ENCODE data around the gene RCN1.
"Not testable (repeated sequence)": the region's sequence is repeated elsewhere in the genome, so short reads cannot be mapped to it uniquely, and the experiment has no call there.

The RCN1 gene

DNA sequence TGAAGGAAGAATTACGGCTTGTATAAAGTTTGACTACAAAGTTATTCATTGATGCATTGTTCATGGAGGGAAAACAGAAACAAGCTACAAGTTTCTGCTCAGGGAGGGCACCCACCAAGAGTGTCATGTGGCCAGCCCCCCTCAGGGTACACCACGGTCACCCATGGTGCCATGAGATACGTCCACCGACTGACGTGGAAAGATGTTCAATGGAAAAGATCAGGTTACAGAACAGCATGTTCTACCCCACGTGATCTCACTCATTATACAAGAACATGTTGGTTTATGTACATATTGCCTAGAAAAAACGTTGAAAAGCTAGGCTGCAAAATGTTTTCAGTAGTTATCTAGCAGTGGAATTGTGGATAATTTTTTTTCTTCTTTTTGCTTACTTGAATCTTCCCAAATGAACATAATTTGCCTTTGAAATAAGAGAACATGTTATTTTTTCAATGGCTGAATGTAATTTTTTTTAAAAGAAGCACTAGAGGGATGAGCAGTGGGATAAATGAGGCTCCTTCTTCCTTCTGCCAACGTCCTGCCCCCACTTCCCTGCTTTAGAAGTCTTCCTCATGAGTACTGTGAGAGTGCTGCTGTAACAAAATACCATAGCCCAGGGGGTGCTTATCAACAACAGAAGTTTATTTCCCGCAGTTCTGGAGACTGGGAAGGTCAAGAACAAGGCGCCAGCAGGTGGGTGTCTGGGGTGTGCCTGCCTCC, 22.5 kb downstream of the RCN1 start:
- DNase-seq (ENCODE audit: low spot score): no peak

DNA sequence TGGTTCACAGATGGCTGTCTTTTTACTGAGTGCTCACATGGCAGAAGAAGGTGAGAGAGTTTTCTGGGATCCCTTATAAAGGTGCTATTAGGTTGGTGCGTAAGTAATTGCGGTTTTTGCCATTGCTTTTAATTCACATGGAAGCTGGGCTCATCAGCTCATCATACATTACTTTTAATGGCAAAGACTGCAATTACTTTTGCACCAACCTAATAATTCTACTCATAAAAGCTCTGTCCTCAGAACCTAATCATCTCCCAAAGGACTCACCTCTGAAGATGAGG, 23.0 kb downstream of the RCN1 start:
- DNase-seq (ENCODE audit: low spot score): no peak

GRCh38 chr11:32115446-32115845, 24.6 kb downstream of the RCN1 start:
- no peak for DNase-seq (ENCODE audit: low spot score)

GRCh38 chr11:32116668-32117067, 25.8 kb downstream of the RCN1 start:
- no peak for DNase-seq (ENCODE audit: low spot score)

DNA sequence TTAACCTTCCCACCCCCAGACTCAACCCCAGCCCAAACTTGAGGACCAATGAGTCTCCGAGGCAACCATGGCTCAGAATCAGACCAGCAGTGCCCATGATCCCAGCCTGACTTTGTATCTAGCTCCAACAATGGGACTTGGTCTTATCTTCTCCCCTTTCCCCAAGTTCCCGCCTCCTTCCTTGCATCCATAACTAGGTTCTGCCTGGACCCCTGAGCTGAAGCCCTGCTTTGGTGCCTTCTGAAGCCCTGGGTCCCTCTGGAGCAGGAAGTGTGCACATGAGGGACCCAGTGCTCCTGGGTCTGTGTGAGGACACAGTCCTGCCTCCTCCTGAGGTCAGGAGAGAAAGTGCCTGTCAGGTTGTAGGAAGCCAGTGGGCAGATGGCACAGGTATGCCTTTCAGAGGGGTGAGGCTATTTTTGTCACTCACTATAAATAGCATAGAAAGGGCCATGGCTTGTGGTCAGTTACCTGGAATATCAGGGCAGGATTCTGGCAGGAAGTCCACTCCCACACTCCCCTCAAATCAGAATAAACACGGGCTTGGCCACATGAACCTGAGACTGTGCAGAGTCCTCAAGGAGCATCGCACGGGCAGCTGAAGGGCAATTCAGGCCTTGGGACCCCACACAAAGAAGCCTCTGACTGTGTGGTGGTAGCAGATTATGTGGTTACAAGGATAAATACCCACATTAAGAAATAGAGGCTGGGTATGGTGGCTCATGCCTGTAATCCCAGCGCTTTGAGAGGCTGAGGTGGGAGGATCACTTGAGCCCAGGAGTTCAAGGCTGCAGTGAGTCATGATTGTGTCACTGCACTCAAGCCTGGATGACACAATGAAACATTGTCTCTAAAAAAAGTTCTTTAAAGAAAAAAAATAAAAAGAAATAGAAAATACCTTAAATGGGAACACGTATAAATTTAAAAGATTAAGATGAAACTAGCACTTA, 27.4 kb downstream of the RCN1 start:
- peak; percentile 86 for DNase-seq (ENCODE audit: low spot score)

- not testable (repeated sequence) for DNase-seq (ENCODE audit: low spot score)
These were observed 28.3 kb downstream of the RCN1 start for GRCh38 chr11:32119139-32119538.

DNA sequence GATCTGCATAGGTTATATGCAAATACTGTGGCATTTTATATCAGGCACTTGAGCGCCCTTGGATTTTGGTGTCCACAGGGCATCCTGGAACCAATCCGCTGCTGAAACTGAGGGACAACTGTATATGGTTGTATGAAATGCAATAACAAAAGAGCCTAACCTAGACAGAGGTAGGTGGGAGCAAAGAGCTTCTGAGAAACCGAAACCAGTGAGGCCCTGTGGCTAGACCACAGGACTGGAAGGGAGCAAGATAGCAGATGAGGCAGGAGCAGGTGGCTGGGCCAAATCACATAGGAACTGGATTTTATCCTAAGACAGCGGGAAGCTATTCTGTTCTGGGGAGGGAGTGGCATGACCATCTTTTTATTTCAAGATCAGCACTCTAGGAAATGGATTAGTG, 30.1 kb downstream of the RCN1 start:
- DNase-seq (ENCODE audit: low spot score): no peak

DNA sequence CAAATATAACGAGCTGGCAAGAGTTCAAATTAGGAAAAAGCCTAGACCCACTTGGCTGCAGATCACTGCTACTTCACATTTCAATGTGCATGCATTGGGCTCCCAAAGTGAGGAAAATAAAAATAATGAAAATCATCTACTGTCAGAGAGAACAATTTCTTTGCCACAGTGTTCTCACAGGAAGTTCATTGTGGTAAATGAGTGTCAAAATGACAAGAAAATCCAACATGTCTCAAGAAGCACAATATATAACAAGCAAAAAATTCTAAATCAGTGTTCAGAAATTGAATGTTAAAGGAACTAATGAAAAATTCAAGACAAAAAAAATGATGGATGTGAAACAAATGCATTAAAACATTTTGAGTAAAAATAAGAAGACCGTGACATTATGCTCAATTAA, 31.3 kb downstream of the RCN1 start:
- DNase-seq (ENCODE audit: low spot score): no peak

- DNase-seq (ENCODE audit: low spot score): peak; percentile 37
These were observed 40.4 kb downstream of the RCN1 start for GRCh38 chr11:32131321-32131720.

- no peak for DNase-seq (ENCODE audit: low spot score)
These were observed 45.8 kb downstream of the RCN1 start for GRCh38 chr11:32136657-32137056.

GRCh38 chr11:32137263-32137662, 46.4 kb downstream of the RCN1 start:
- DNase-seq (ENCODE audit: low spot score): peak; percentile 69

DNA sequence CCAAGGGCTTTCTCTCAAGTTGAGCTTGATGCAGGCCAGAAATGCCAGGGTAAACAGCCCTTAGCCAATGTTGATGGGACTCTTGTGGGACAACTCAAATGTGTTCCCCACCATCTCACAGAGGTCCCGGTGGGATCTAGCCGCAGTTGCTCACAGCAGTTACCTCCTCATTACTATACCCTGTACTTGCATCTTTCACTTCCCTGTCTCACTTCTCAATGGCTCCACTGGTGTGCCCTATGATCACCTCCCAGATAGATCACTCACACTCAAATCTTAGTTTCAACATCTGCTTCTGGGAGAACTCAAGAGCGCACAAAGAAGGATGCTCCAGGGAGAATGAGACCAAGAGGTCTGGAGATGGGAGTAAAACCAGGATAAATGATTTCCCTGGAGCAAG, 47.0 kb downstream of the RCN1 start:
- DNase-seq (ENCODE audit: low spot score): no peak

GRCh38 chr11:32138902-32139301, 48.0 kb downstream of the RCN1 start:
- no peak for DNase-seq (ENCODE audit: low spot score)

- DNase-seq (ENCODE audit: low spot score): no peak
These were observed 49.1 kb downstream of the RCN1 start for GRCh38 chr11:32139896-32140520.

GRCh38 chr11:32141745-32142546, 51.1 kb downstream of the RCN1 start:
- no peak for DNase-seq (ENCODE audit: low spot score)

DNA sequence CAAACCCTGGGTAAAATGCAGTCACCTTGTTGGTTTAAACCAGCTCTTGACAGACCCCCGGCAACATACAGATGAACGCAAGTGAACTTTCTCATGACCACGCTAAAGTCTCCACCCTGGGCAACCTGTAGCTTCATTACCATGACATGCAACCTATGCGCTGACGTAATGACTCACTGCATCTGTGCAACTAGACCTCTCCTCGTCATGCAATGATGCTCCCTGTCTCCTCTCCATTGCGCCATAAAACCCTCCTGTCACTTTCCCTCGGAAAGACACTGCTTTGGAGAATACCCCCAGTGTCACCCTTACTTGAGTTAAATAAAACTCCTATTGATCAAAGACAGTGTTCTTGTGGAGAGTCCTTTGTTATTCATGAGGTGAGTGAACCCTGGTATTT, 52.5 kb downstream of the RCN1 start:
- DNase-seq (ENCODE audit: low spot score): no peak

DNA sequence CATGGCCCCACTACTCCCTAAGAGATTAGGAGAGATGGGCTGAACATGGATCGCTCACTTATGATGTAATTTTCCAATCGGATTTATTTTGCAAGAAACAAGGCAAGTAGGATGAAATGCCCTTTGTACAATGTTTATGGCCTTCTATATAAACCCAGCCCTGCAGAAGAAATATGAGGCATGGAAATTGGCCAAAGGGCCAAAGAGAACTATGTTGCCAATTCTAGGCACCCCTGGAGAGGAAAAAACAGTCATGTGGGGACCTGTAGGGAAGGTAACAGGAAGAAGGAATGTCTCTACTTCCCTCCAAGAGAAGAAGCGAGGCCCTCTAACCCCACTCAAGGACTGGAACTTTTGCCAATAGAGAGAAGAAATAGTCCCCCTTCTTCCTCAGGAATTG, 54.4 kb downstream of the RCN1 start:
- DNase-seq (ENCODE audit: low spot score): no peak

DNA sequence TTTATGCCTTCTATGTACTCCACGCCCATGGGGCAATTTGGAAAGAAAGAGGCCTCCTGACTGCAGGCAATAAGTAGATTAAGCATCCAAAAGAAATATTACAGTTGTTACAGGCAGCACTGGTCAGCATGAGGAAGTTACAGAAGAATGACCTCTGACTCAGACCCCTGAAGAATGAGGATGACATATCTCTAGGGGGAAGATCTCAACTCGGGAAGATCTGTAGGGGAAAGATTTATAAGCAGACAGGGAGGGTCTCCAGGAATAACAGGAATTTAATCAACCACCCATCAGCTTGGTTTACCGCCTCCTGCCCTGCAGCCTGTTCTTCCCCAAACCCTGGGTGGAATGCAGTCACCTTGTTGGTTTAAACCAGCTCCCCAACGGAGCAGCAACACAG, 58.0 kb downstream of the RCN1 start:
- DNase-seq (ENCODE audit: low spot score): no peak

DNA sequence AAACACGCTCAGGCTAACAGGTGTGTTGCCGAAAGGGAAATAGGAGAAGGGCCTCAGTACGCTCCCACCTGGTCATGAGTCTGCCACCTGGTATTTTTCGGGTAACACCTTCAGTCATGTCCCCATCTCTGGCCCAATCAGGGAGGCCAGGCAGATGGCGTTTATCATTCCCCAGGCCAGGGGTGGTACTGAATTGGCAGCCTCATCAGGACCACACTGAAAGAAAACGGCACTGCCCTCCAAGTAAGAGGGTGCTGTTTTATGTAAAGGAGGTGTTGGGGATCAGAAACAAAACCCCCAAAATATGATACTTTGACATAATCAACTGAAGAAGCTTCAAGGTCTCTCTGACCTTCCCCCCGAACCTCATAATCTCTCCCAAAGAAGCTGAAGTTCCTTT, 58.9 kb downstream of the RCN1 start:
- DNase-seq (ENCODE audit: low spot score): no peak

- no peak for DNase-seq (ENCODE audit: low spot score)
These were observed 60.2 kb downstream of the RCN1 start for GRCh38 chr11:32151027-32151426.

DNA sequence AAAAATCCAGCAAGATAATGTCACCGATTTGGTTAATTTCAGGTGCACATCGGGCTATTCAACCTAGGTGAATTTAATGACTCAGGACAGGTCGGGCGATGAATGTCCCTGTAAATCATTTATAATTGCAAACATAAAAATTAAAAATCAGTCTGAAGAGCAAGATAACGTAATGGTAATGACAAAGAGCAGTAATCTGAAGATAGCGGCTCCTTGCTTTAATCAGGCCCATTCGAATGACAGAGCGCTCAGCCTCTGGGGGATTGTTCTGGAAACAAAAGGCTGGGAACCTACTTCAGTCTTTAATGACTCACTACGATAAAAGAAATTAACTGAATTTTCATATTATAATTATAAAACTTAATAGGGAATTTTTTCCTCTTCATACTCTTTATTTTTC, 61.3 kb downstream of the RCN1 start:
- DNase-seq (ENCODE audit: low spot score): no peak

DNA sequence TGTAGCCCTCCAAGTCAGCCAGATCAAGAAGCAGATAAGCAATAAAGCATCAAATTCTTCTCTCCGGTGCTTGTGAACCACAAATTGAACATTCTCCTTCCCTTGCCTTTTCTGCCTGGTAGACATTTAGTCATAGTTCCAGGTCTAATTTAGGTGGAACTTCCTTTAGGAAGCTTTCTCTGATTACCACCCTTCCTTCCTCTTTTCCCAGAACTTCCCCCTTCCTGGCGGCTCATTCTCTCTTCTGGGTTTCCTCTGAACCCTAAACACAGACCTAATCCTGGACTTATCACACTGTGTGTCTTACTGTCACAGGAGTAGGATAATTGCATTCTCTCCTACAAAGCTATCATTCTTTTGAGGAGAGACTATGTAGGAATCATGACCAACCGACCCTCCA, 61.9 kb downstream of the RCN1 start:
- DNase-seq (ENCODE audit: low spot score): no peak
